ENCODE results near the gene CD44.

The CD44 gene

GRCh38 chr11:35146711-35147110 lies 7.7 kb downstream of the CD44 start:
- DNase-seq: no peak
- Histone ChIP-seq H3K36me3 (no peaks in the 10 kb centered on the region), H3K9me3 (ENCODE audit: severe bottlenecking) (no peaks in the 10 kb centered on the region), H3K4me3 (ENCODE audit: low read depth, low read length) (no peak overlapping the region), H3K27ac (no peak overlapping the region), H3K27me3 (ENCODE audit: insufficient read depth, low read depth, severe bottlenecking) (no peaks in the 10 kb centered on the region)
- TF ChIP-seq, protein P1, sequence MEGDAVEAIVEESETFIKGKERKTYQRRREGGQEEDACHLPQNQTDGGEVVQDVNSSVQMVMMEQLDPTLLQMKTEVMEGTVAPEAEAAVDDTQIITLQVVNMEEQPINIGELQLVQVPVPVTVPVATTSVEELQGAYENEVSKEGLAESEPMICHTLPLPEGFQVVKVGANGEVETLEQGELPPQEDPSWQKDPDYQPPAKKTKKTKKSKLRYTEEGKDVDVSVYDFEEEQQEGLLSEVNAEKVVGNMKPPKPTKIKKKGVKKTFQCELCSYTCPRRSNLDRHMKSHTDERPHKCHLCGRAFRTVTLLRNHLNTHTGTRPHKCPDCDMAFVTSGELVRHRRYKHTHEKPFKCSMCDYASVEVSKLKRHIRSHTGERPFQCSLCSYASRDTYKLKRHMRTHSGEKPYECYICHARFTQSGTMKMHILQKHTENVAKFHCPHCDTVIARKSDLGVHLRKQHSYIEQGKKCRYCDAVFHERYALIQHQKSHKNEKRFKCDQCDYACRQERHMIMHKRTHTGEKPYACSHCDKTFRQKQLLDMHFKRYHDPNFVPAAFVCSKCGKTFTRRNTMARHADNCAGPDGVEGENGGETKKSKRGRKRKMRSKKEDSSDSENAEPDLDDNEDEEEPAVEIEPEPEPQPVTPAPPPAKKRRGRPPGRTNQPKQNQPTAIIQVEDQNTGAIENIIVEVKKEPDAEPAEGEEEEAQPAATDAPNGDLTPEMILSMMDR (IDR thresholded peaks at IDR 0.05; ENCODE audit: low read depth, low read length): no peak

- no peaks in the 10 kb centered on the region for H3K9me3 ChIP-seq (ENCODE audit: severe bottlenecking)
Measured at GRCh38 chr11:35147235-35147634, 8.3 kb downstream of the CD44 start.

DNA sequence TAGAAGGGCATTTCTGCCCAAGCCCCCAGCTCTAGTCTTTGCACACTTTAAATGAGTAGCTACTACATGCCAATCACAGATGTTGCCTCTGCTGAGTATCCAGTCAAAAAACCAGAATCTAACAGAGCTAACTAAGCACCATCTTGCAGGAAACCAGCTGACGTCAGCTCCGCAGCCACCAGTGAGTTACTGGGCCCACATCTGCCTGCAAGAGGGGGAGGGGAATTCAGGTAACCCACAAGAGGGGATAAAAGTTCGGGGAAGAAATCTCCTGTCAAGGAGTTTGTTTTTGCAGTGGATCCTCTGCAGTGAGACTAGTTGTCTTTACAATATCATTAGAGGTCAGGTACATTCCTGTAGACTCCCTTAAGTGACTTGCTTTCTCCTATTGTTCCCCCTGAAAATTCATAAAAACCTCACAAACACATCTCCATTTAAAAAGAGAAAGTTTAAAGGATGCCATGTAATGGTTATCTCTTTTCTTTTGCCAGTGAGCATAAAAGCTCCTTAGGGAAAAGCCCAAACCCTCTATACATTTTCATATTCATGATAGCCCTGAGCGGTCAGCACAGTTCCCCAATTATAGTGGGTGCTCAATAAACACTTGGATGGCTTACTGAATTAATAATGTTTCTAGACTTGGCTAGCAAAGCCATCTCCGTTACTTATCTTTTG lies 9.3 kb downstream of the CD44 start:
- H3K9me3 ChIP-seq (ENCODE audit: severe bottlenecking): peaks cover 1% of the 10 kb centered on the region
- no peak overlapping the region for H3K27ac ChIP-seq
- H3K4me3 ChIP-seq (ENCODE audit: low read depth, low read length): no peak overlapping the region
- TF ChIP-seq, protein P1 (IDR thresholded peaks at IDR 0.05; ENCODE audit: low read depth, low read length): no peak
- DNase-seq: no peak
- no peaks in the 10 kb centered on the region for H3K36me3 ChIP-seq
- no peaks in the 10 kb centered on the region for H3K27me3 ChIP-seq (ENCODE audit: insufficient read depth, low read depth, severe bottlenecking)

More at GRCh38 chr11:35147235-35147634, 8.3 kb downstream of the CD44 start:
- DNase-seq: no peak
- no peaks in the 10 kb centered on the region for H3K36me3 ChIP-seq
- TF ChIP-seq, protein P1 (IDR thresholded peaks at IDR 0.05; ENCODE audit: low read depth, low read length): no peak
- no peak overlapping the region for H3K4me3 ChIP-seq (ENCODE audit: low read depth, low read length)
- no peak overlapping the region for H3K27ac ChIP-seq
- H3K27me3 ChIP-seq (ENCODE audit: insufficient read depth, low read depth, severe bottlenecking): no peaks in the 10 kb centered on the region

DNA sequence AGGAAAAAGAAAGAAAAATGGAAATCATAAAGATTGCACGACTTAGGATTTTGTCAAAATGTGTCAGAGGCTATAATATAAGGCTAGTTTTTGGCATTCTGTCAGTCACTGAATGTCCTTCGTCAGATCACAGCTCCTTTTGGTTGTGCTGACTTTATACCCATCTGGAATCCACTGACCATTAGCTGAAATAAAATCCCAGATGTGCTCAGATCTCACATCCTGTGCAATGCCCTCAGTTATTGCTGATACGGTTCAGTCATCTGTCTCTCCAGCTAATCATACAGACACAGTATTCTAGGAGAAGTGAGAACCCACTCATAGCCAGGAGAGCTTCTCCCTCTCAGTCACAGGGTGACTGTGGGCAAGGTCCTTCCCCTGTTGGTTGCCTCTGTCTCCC lies 11.5 kb downstream of the CD44 start:
- no peak overlapping the region for H3K4me3 ChIP-seq (ENCODE audit: low read depth, low read length)
- H3K27ac ChIP-seq: no peak overlapping the region
- peaks cover 3% of the 10 kb centered on the region for H3K9me3 ChIP-seq (ENCODE audit: severe bottlenecking)
- H3K27me3 ChIP-seq (ENCODE audit: insufficient read depth, low read depth, severe bottlenecking): no peaks in the 10 kb centered on the region
- no peak for DNase-seq
- H3K36me3 ChIP-seq: no peaks in the 10 kb centered on the region
- TF ChIP-seq, protein P1 (IDR thresholded peaks at IDR 0.05; ENCODE audit: low read depth, low read length): no peak

DNA sequence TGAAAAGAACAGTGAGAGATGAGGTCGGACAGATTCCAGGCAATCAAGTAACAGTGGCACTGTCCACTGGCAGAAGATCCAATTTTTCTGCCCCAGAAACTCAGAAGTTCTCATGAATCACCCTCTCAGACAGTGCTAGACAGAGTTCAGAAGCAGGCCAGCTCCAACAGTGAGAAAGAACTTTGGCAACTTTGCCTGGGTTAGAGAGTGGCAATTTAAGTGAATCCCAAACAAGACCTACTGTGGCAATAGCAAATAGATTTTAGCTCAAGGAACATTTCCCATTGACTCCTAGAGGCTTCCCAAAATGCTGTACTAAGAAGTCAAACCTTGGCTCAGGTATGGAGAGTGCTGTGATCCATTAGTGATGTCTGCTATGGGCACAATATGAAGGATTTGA lies 12.3 kb downstream of the CD44 start:
- no peak for DNase-seq

More for the DNA sequence above, 12.3 kb downstream of the CD44 start:
- H3K27me3 ChIP-seq (ENCODE audit: insufficient read depth, low read depth, severe bottlenecking): no peaks in the 10 kb centered on the region
- no peak overlapping the region for H3K4me3 ChIP-seq (ENCODE audit: low read depth, low read length)
- peaks cover 3% of the 10 kb centered on the region for H3K9me3 ChIP-seq (ENCODE audit: severe bottlenecking)
- H3K36me3 ChIP-seq: no peaks in the 10 kb centered on the region
- no peak overlapping the region for H3K27ac ChIP-seq
- TF ChIP-seq, protein P1 (IDR thresholded peaks at IDR 0.05; ENCODE audit: low read depth, low read length): no peak
